Neuron (in vitro differentiated cells): ENCODE measurements around the gene CTAGE8.
"Not testable (repeated sequence)": the region's sequence is repeated elsewhere in the genome, so short reads cannot be mapped to it uniquely, and the experiment has no call there.

Source experiments
- H2AFZ ChIP-seq: one replicate; pipeline ENCODE4 v1.6.1; 2013; ENCODE audit warnings: low read depth, mild to moderate bottlenecking, inconsistent platforms, low read length, moderate library complexity
- H3K27me3 ChIP-seq: one replicate; pipeline ENCODE4 v1.6.1; 2013; ENCODE audit warnings: low read length; ENCODE audit not compliant: insufficient read depth
- H3K36me3 ChIP-seq: one replicate; pipeline ENCODE4 v1.6.1; 2013; ENCODE audit warnings: low read length; ENCODE audit not compliant: insufficient read depth
- H3K4me1 ChIP-seq: one replicate; pipeline ENCODE4 v1.6.1; 2013; ENCODE audit warnings: low read length; ENCODE audit not compliant: insufficient read depth
- H3K4me3 ChIP-seq: 2 replicates; pipeline ENCODE4 v1.5.1; 2013; ENCODE audit warnings: mild to moderate bottlenecking, low read length, moderate library complexity
- H3K9me3 ChIP-seq: one replicate; pipeline ENCODE4 v1.6.1; 2013; ENCODE audit warnings: low read length

Gene CTAGE8, protein sequence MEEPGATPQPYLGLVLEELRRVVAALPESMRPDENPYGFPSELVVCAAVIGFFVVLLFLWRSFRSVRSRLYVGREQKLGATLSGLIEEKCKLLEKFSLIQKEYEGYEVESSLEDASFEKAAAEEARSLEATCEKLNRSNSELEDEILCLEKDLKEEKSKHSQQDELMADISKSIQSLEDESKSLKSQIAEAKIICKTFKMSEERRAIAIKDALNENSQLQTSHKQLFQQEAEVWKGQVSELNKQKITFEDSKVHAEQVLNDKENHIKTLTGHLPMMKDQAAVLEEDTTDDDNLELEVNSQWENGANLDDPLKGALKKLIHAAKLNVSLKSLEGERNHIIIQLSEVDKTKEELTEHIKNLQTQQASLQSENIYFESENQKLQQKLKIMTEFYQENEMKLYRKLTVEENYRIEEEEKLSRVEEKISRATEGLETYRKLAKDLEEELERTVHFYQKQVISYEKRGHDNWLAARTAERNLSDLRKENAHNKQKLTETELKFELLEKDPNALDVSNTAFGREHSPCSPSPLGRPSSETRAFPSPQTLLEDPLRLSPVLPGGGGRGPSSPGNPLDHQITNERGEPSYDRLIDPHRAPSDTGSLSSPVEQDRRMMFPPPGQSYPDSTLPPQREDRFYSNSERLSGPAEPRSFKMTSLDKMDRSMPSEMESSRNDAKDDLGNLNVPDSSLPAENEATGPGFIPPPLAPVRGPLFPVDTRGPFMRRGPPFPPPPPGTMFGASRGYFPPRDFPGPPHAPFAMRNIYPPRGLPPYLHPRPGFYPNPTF

DNA sequence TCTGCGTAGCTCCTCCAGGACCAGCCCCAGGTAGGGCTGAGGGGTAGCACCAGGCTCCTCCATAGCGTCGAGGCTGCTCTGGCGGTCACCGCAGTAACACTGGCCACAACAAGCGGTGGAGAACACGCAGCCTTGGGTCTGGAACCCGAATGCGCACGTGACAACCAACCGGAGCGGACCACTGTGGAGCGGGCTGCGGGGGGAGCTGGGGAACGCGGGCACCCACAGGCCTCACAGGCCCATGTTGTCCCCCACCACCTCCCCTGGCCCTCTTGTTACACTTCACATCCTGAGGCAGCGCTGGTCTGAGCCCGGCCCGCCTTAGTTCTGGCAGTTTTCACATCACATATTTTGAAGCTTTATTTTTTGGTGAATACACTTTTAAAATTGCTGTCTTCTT, at the start of gene CTAGE8:
TSS of gene CTAGE8 (minus strand) at position 101 of the 400 bp plus-strand sequence. CDS start at position 63, 38 bp downstream.
- not testable (repeated sequence) for H3K27me3 ChIP-seq, H2AFZ ChIP-seq, H3K4me1 ChIP-seq, H3K36me3 ChIP-seq, H3K4me3 ChIP-seq, H3K9me3 ChIP-seq

GRCh38 chr7:144317537-144317936, 48.4 kb upstream of the CTAGE8 start:
- not testable (repeated sequence) for H3K27me3 ChIP-seq, H3K36me3 ChIP-seq, H3K4me1 ChIP-seq, H3K9me3 ChIP-seq, H3K4me3 ChIP-seq, H2AFZ ChIP-seq

DNA sequence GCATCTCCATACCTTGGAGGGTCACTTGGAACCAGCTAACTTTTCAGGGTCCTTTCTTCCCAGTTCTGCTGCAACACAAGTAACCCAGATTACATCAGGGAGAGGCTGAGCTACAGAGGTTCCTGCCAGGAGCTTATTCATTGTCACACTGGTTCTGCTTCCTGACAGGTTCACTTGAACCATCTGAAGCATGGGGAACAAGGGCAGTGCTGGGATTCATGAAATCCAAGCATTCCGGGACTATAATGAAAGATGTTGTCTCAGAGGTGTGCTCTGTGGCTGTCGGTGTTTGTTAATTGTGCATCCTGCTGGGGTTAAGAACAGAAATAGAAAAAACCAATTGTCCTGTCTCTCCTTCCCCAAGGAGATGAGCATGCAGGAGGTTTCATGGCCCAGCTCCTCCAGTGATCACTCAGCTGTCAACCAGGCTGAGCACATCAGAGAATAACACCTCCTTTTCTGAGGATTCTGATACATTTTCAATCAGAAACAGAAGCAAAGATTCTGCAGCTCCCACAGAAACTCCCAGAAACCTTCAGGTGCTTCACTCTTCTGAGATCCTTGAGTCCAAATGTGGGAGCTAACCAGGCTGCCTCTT, 42.9 kb upstream of the CTAGE8 start, which contains the start of gene OR2A1:
TSS of gene OR2A1 (plus strand) at position 548 of the 598 bp plus-strand sequence. CDS start 5,706 bp downstream, outside the sequence.
- H3K4me1 ChIP-seq, H3K27me3 ChIP-seq, H3K36me3 ChIP-seq, H3K9me3 ChIP-seq, H2AFZ ChIP-seq, H3K4me3 ChIP-seq: not testable (repeated sequence)

DNA sequence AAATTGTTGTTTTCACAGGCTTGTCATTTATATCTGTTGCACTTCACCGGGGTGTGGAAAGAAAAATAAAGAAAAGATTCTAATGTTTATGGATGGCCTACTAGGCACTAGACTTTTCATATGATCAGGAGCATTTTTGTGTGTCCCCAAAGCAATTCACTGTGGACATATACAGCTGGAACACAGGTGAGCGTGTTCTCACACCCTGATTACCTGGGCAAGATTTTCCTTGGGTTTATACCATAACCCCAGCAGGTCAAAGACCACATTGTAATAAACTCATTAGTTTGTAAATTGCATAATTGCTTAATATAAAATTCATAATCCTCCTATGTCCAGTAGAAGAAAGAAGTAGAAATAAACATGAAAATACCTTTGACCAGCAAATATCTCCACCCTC, 42.1 kb upstream of the CTAGE8 start:
- H3K9me3 ChIP-seq, H3K4me1 ChIP-seq, H3K27me3 ChIP-seq, H2AFZ ChIP-seq, H3K36me3 ChIP-seq, H3K4me3 ChIP-seq: not testable (repeated sequence)

DNA sequence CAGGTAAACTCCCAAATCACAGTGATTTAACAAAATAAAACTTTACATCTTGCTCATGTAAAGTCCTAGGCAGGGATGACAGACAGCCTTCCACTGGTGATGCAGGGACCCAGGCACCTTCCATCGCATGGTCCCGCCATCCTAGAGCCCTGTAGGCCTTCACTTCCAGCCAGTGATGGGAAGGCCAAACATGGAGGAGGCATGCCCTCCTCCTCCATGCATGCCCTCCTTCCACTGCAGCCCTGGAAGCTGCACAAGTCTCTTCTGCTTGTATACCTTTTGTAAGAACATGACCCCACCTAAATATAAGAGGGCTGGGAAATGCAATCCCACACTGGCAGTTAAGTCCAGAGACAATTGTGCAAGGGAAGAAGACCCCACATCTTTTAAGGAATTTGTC, 40.6 kb upstream of the CTAGE8 start:
- not testable (repeated sequence) for H2AFZ ChIP-seq, H3K36me3 ChIP-seq, H3K4me3 ChIP-seq, H3K4me1 ChIP-seq, H3K27me3 ChIP-seq, H3K9me3 ChIP-seq

GRCh38 chr7:144305156-144305555, 36.1 kb upstream of the CTAGE8 start:
- H2AFZ ChIP-seq, H3K9me3 ChIP-seq, H3K4me1 ChIP-seq, H3K27me3 ChIP-seq, H3K4me3 ChIP-seq, H3K36me3 ChIP-seq: not testable (repeated sequence)

- not testable (repeated sequence) for H3K27me3 ChIP-seq, H3K9me3 ChIP-seq, H3K4me1 ChIP-seq, H3K36me3 ChIP-seq, H2AFZ ChIP-seq, H3K4me3 ChIP-seq
These were observed 34.5 kb upstream of the CTAGE8 start for GRCh38 chr7:144303607-144304006.

GRCh38 chr7:144302578-144303303, 33.7 kb upstream of the CTAGE8 start:
- H3K4me3 ChIP-seq, H3K9me3 ChIP-seq, H3K4me1 ChIP-seq, H3K27me3 ChIP-seq, H3K36me3 ChIP-seq, H2AFZ ChIP-seq: not testable (repeated sequence)

DNA sequence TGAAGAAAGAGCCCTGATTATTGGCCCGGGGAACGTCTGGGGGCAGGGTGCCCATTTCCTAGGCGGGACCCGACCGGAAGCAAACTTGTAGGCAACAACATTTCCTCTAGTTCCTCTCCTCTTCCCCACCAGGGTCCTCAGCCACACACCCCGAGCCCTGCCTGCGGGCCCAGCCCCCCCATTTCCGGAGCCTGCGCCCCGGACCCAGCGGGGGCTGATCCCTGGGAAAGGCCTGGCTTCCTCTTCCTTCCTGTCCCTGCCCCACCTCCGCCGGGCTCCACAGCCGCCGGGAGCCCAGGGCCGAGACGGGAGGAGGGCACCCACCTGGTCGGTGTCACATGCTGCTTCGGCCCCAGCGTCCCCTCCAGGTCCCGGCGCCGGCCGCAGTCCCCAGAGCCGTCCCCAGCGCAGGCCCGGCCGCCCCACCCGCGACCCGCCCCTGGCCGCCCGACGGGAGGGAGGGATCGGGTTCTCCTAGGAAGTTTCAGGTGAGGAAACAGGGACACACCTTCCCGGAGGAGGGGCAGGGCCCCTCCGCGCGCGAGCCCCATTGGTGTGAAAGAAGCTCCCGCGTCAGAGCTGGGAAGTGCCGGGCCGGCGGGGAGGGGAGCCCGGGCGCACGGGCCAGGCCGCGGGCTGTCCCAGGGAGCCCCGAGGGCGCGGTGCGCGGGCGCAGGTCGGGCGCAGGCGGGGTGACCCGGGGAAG, 24.9 kb upstream of the CTAGE8 start:
- not testable (repeated sequence) for H3K27me3 ChIP-seq, H3K4me3 ChIP-seq, H3K36me3 ChIP-seq, H3K9me3 ChIP-seq, H2AFZ ChIP-seq, H3K4me1 ChIP-seq

- not testable (repeated sequence) for H3K4me3 ChIP-seq, H3K27me3 ChIP-seq, H3K9me3 ChIP-seq, H3K36me3 ChIP-seq, H3K4me1 ChIP-seq, H2AFZ ChIP-seq
These were observed 23.5 kb upstream of the CTAGE8 start for GRCh38 chr7:144292384-144293161.

DNA sequence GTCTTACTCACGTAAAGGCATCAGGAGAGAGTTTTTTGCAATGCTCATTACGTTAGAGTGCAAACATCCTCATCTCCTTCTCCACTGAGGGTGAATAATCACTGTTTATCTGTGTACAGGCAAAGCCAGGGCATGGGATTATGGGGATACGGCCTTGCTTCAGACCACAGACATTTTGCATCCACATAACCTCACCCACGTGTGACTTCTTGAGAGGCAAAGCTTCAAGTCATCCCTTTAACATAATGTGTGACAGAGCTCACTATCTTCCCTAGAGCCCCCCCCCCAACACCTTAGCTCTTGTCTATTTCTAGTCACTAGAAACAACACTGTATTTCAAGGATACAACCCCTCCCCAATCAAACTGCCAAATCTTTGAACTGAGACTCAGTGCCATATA, 22.5 kb upstream of the CTAGE8 start:
- H3K4me3 ChIP-seq, H3K9me3 ChIP-seq, H3K27me3 ChIP-seq, H3K36me3 ChIP-seq, H3K4me1 ChIP-seq, H2AFZ ChIP-seq: not testable (repeated sequence)

DNA sequence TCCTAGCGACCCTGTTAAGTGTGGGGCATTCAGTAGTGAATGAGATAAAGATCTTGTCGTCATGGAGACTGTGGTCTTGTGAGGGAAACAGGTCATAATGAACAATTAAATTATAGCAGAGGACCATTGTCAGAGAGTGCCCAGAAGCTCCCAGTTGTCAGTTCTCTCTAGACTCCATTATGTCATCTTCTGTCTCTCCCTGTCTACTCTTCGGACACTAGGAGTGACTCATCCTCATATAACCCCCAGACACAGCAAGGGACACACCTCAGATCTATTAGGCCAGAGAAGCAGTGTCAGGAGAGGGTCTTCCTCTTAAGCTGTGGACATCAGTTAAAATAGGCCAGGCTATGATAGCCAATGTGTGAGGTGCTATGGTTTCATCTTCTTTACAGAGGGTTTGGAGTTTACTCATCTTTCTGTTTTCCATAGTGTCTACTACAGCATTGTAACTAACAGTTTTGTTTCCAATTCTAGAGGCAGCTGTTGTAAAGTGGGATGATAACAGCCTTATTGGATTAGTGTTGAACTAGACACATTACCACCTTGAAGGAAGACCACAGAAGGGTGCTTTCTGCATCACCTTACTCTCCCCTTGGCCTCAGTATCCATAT, 18.2 kb upstream of the CTAGE8 start:
- H3K27me3 ChIP-seq, H3K9me3 ChIP-seq, H3K4me1 ChIP-seq, H2AFZ ChIP-seq, H3K4me3 ChIP-seq, H3K36me3 ChIP-seq: not testable (repeated sequence)
